Activated CD4-positive, alpha-beta T cell treated with anti-CD3 and anti-CD28 coated beads, Interleukin-2, Interleukin-4, amounts not matched to agents 100 ng/mL and 50 ng/mL, durations not matched to agents 16 hours and 8 hours (primary cell): Measurements from ENCODE around the gene IGFN1.
"Not testable (repeated sequence)": the region's sequence is repeated elsewhere in the genome, so short reads cannot be mapped to it uniquely, and the experiment has no call there.

ENCODE experiments used
- DNase-seq: peaks from one replicate; pipeline ENCODE4 v3.0.0-alpha.2; 2020; ENCODE audit warnings: low spot score

IGFN1 gene

GRCh38 chr1:201250326-201251011 lies 59.8 kb downstream of the IGFN1 start:
- no peak for DNase-seq

DNA sequence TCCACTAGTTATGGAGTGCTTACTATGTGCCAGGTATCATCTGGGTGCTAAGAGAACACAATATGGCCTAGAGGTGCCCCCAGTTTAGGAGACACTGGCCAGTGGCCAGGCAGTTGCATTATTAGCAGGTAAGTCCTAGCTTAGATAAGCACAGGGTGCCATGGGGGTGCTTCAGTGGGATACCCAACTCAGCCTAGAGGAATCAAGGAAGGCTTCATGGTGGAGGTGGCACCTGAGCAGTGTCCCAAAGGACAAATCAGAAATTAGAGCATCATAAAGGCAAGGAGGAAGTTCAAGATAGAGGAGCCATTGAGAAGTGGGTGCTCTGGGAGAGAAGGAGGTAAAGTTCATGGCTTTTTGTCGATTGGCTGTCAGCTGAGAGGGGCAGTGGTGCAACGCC lies 60.8 kb downstream of the IGFN1 start:
- DNase-seq = no peak

GRCh38 chr1:201251851-201252430 lies 61.3 kb downstream of the IGFN1 start:
- DNase-seq = no peak

DNA sequence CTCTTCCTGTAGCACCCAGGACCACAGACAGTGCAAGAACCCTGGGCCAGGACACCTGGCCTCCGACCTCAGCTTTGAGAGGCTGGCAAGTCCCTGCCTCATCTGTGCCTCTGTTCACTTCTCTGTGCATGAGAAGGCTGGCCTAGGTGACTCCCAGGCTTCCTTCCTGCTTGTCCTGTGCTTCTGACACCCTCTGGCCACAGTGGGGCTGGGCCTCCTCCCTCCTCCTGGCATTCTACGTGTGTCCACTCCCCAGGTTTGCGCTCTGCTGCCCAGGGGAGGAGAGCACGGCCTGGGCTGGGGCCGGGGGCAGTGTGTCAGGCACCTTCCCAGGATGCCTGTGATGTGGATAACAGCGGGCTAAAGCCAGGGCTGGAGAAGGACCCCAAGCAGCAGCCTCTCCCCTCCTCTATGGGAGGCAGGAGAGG lies 62.3 kb downstream of the IGFN1 start:
- DNase-seq = no peak

- no peak for DNase-seq
These were observed 62.8 kb downstream of the IGFN1 start for GRCh38 chr1:201253411-201253810.

DNA sequence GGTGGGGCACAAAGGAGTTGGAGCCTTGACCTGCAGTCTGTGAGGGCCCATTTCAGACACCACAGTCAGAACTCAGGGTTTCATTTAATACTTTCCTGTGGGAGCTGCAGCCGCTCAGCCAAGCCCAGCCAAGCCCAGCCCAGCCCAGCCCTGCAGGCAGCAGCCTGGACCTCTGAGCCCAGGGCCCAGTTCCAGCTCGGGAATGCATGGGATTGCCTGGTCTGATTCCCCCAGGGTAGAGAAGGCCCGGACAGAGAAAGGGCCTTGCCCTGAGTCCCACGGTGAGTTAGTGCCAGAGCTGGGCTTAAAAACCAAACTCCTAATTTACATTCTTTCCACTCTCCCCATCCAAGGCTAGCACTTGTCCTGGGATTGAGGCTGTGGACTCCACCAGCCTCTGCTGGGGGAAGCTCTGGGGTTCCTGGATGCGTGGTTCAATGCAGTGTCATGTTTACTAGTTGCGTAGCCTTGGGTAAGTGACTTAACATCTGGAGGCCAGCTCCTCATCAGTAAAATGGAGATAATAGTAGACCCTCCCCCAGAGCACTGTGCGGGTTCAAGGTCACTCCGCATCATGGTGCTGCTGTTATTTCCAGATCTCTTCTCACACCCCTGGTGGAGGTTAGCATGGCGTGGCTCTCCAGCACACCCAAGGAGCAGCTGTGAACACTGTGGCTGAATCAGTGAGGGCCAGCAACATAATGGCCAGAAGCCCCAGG lies 63.4 kb downstream of the IGFN1 start:
- no peak for DNase-seq

GRCh38 chr1:201254625-201255478 lies 64.2 kb downstream of the IGFN1 start:
- peak; percentile 62 for DNase-seq

DNA sequence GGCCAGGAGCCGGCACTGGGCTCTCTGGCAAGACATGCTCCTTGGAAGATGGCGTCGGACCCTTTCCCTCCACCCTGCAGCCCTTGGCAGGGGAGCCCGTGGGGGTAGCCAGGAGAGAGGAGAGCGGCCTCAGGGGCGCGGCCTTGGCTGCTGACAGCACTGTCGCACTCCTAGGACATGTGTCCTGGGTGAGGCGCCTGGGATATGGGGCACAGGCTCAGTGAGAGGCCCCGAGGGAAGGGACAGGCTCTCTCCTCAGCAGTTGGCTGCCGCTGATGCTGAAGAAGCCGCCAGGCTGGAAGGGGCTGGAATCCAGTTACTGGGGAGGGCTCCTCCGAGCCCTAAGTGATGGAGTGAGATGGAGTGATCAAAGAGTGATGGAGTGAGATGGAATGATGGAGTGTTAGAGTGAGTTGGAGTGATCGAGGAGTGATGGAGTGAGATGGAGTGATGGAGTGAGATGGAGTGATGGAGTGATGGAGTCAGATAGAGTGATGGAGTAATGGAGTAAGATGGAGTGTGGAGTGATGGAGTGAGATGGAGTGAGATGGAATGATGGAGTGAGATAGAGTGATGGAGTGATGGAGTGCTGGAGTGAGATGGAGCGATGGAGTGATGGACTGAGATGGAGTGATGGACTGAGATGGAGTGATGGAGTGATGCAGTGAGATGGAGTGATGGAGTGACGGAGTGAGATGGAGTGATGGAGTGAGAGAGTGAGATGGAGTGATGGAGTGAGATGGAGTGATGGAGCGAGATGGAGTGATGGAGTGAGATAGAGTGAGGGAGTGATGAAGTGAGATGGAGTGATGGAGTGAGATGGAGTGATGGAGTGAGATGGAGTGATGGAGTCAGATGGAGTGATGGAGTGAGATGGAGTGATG lies 65.1 kb downstream of the IGFN1 start:
- DNase-seq = no peak

GRCh38 chr1:201258132-201258531 lies 67.5 kb downstream of the IGFN1 start:
- DNase-seq = not testable (repeated sequence)

DNA sequence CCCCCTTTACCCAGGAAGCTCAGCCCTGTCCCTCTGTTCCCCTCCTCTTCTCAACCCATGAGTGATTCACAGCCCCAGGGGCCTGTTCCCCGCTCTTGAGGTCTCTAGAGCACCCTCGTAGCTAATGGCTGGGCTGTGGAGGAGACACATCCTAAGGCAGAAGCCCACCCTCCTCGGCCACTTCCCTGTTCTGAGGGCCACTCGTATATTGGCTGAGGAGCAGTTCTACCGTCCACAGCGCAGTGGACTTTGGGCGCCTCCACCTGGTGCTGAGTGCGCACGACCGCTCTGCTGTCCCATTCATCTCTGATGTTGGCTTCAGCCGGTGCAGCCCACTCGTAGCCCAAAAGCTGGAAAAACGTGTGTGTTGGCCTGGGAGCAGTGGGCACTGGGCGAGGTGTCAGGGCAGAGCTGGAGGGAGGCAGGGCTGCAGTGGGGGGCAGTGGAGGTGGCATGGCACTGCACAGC lies 68.2 kb downstream of the IGFN1 start:
- no peak for DNase-seq

- DNase-seq = no peak
These were observed 69.0 kb downstream of the IGFN1 start for GRCh38 chr1:201259476-201260235.

DNA sequence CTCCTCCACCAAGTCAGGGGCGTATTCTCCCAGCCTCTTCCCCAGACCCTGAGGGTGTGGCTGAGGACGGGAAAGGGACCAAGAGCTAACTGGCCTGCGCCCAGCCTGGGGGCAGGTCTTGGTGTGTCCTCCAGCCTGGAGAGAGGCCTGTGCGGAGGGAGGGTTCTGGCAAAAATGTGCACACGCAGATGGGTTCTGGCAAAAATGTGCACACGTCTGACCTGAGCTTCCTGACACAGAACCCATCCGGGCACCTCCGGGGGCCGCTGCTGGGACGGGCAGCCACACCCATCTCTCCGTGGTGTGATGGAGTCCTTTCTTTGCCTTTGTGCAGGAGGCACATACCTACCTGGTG lies 69.6 kb downstream of the IGFN1 start:
- no peak for DNase-seq

DNA sequence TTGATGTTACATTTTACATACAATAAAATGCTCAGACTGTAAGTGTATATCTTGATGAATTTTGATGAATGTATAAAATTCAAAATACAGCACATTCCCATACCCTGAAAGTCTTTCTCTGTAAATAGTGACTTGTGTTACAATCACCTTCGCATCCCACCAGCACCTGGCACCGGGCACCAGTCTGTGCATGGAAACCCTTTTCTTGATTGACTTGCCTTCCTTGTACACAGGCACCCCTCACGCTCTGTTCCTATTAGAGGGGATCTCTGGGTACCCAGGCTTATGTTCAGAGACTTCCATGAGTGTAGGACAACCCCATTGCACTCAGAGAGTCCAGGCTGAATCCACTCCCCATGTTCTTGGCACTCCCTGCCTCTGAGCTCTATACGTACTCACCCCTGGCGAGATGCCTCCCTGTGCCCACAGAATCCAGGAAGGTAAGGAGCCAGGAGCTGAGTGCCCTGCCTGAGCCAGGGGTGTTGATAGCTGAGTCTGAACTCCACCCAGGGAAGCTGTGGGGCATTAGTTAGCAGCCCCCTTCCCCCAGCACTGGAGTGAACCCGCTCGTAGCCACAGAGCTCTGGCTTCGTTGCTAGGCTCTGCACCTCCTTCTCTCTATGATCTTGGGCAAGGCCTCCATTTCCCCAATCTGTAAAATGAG lies 70.2 kb downstream of the IGFN1 start:
- DNase-seq = no peak

- no peak for DNase-seq
These were observed 71.3 kb downstream of the IGFN1 start for GRCh38 chr1:201261771-201262547.

- no peak for DNase-seq
These were observed 72.5 kb downstream of the IGFN1 start for GRCh38 chr1:201262963-201263608.

GRCh38 chr1:201264072-201264471 lies 73.4 kb downstream of the IGFN1 start:
- no peak for DNase-seq

DNA sequence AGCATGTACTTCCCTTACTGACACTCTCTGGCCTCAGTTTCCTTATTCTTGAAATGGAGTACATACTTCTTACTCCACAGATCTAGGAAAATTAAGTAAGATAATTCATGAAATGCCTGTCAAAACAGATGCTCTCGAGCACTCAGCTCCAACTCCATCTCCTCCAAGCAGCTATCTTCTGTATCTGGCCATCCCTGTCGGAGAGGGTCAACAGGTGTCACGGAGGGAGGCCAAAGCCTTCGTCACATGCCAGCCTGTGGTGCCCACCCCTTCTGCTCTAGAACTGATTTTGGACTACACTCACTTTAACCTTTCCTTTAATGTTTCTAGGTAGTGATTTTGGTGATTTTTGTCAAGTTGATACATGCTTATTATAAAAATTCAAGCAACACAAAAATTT lies 73.9 kb downstream of the IGFN1 start:
- no peak for DNase-seq

DNA sequence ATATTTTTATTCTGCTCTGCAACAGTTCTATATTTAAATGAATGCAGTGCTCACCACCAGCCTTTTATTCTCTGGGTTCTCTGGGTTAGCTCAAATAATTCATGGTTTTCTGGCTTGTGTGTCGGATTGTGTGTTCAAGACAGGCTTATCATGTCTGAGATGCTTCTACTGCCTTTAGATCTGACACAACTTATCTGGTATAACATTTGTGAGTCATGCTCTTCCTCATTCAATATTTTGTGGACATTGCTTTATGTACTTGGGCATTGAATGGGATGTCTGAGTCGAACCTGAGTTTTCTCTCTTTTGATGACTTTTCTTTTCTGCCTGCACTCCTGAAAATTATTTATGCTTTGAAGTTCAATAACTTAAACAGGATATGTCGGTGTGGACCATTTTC lies 75.1 kb downstream of the IGFN1 start:
- no peak for DNase-seq

- DNase-seq = no peak
These were observed 75.7 kb downstream of the IGFN1 start for GRCh38 chr1:201266276-201266675.
